C4-2B (cell line): ENCODE measurements around the gene PATJ.

Experiments
- CTCF ChIP-seq: fragments of 450-650 bp; conservative IDR thresholded peaks from 2 replicates; pipeline ENCODE4 v1.5.1; 2017; ENCODE audit warnings: mild to moderate bottlenecking
- ZFX ChIP-seq: fragments of 450-650 bp; IDR thresholded peaks from 2 replicates; pipeline ENCODE4 v1.6.1; 2017

- TF ChIP-seq CTCF, result no peak
- no peak for TF ChIP-seq ZFX
These were observed 346.2 kb downstream of the PATJ start for GRCh38 chr1:62088439-62088838.
